Measurements from ENCODE around the gene NNAT.

The NNAT gene

GRCh38 chr20:37529968-37530600, 9.0 kb downstream of the NNAT start:
- no peaks in the 10 kb centered on the region for H3K36me3 ChIP-seq (ENCODE audit: control insufficient read depth, insufficient read depth, low read length)
- WGBS, 2 experiments: 93 to 94% methylated on average over 10 of the region's 10 CpGs
- H3K9me3 ChIP-seq (ENCODE audit: control insufficient read depth, low read length): no peaks in the 10 kb centered on the region
- H3K4me3 ChIP-seq (ENCODE audit: insufficient read depth, low read depth, low read length): no peak overlapping the region
- no peaks in the 10 kb centered on the region for H3K27me3 ChIP-seq (ENCODE audit: control insufficient read depth, insufficient read depth, low read length, poor library complexity, severe bottlenecking)
- H3K27ac ChIP-seq (ENCODE audit: insufficient read depth, low read depth, low read length, poor library complexity, severe bottlenecking): no peak overlapping the region
- H3K4me1 ChIP-seq (ENCODE audit: control insufficient read depth, insufficient read depth, low read length): peaks cover 6% of the 10 kb centered on the region

GRCh38 chr20:37530696-37531095, 9.6 kb downstream of the NNAT start:
- 88 to 91% methylated on average over 2 of the region's 2 CpGs for WGBS, 2 experiments
- peaks cover 4% of the 10 kb centered on the region for H3K4me1 ChIP-seq (ENCODE audit: control insufficient read depth, insufficient read depth, low read length)
- H3K27me3 ChIP-seq (ENCODE audit: control insufficient read depth, insufficient read depth, low read length, poor library complexity, severe bottlenecking): no peaks in the 10 kb centered on the region
- H3K36me3 ChIP-seq (ENCODE audit: control insufficient read depth, insufficient read depth, low read length): no peaks in the 10 kb centered on the region
- no peak overlapping the region for H3K4me3 ChIP-seq (ENCODE audit: insufficient read depth, low read depth, low read length)
- H3K27ac ChIP-seq (ENCODE audit: insufficient read depth, low read depth, low read length, poor library complexity, severe bottlenecking): no peak overlapping the region
- H3K9me3 ChIP-seq (ENCODE audit: control insufficient read depth, low read length): no peaks in the 10 kb centered on the region

- no peaks in the 10 kb centered on the region for H3K9me3 ChIP-seq (ENCODE audit: control insufficient read depth, low read length)
- H3K4me3 ChIP-seq (ENCODE audit: insufficient read depth, low read depth, low read length): no peak overlapping the region
- H3K27ac ChIP-seq (ENCODE audit: insufficient read depth, low read depth, low read length, poor library complexity, severe bottlenecking): no peak overlapping the region
- WGBS, 2 experiments: 92 to 95% methylated on average over 3 of the region's 3 CpGs
- no peaks in the 10 kb centered on the region for H3K4me1 ChIP-seq (ENCODE audit: control insufficient read depth, insufficient read depth, low read length)
- H3K27me3 ChIP-seq (ENCODE audit: control insufficient read depth, insufficient read depth, low read length, poor library complexity, severe bottlenecking): no peaks in the 10 kb centered on the region
- H3K36me3 ChIP-seq (ENCODE audit: control insufficient read depth, insufficient read depth, low read length): no peaks in the 10 kb centered on the region
Measured at GRCh38 chr20:37531856-37532255, 10.8 kb downstream of the NNAT start.

- no peaks in the 10 kb centered on the region for H3K4me1 ChIP-seq (ENCODE audit: control insufficient read depth, insufficient read depth, low read length)
- no peaks in the 10 kb centered on the region for H3K36me3 ChIP-seq (ENCODE audit: control insufficient read depth, insufficient read depth, low read length)
- H3K4me3 ChIP-seq (ENCODE audit: insufficient read depth, low read depth, low read length): no peak overlapping the region
- no peaks in the 10 kb centered on the region for H3K27me3 ChIP-seq (ENCODE audit: control insufficient read depth, insufficient read depth, low read length, poor library complexity, severe bottlenecking)
- 77 to 85% methylated on average over 2 of the region's 2 CpGs for WGBS, 2 experiments
- H3K9me3 ChIP-seq (ENCODE audit: control insufficient read depth, low read length): no peaks in the 10 kb centered on the region
- no peak overlapping the region for H3K27ac ChIP-seq (ENCODE audit: insufficient read depth, low read depth, low read length, poor library complexity, severe bottlenecking)
Measured at GRCh38 chr20:37533154-37533715, 12.2 kb downstream of the NNAT start.

GRCh38 chr20:37534401-37535157, 13.5 kb downstream of the NNAT start:
- WGBS, 2 experiments: 77 to 78% methylated on average over 6 of the region's 6 CpGs
- Histone ChIP-seq H3K4me3 (ENCODE audit: insufficient read depth, low read depth, low read length) (no peak overlapping the region), H3K27ac (ENCODE audit: insufficient read depth, low read depth, low read length, poor library complexity, severe bottlenecking) (no peak overlapping the region), H3K36me3 (ENCODE audit: control insufficient read depth, insufficient read depth, low read length) (no peaks in the 10 kb centered on the region), H3K4me1 (ENCODE audit: control insufficient read depth, insufficient read depth, low read length) (no peaks in the 10 kb centered on the region), H3K27me3 (ENCODE audit: control insufficient read depth, insufficient read depth, low read length, poor library complexity, severe bottlenecking) (no peaks in the 10 kb centered on the region), H3K9me3 (ENCODE audit: control insufficient read depth, low read length) (no peaks in the 10 kb centered on the region)

- 92 to 94% methylated on average over 10 of the region's 10 CpGs for WGBS, 2 experiments
- Histone ChIP-seq H3K4me3 (ENCODE audit: insufficient read depth, low read depth, low read length) (no peak overlapping the region), H3K27me3 (ENCODE audit: control insufficient read depth, insufficient read depth, low read length, poor library complexity, severe bottlenecking) (no peaks in the 10 kb centered on the region), H3K9me3 (ENCODE audit: control insufficient read depth, low read length) (no peaks in the 10 kb centered on the region), H3K36me3 (ENCODE audit: control insufficient read depth, insufficient read depth, low read length) (no peaks in the 10 kb centered on the region), H3K4me1 (ENCODE audit: control insufficient read depth, insufficient read depth, low read length) (no peaks in the 10 kb centered on the region), H3K27ac (ENCODE audit: insufficient read depth, low read depth, low read length, poor library complexity, severe bottlenecking) (no peak overlapping the region)
Measured at GRCh38 chr20:37535443-37536132, 14.5 kb downstream of the NNAT start.

GRCh38 chr20:37537505-37537904, 16.5 kb downstream of the NNAT start:
- Histone ChIP-seq H3K27me3 (ENCODE audit: control insufficient read depth, insufficient read depth, low read length, poor library complexity, severe bottlenecking) (no peaks in the 10 kb centered on the region), H3K9me3 (ENCODE audit: control insufficient read depth, low read length) (no peaks in the 10 kb centered on the region), H3K27ac (ENCODE audit: insufficient read depth, low read depth, low read length, poor library complexity, severe bottlenecking) (no peak overlapping the region), H3K4me1 (ENCODE audit: control insufficient read depth, insufficient read depth, low read length) (no peaks in the 10 kb centered on the region), H3K36me3 (ENCODE audit: control insufficient read depth, insufficient read depth, low read length) (no peaks in the 10 kb centered on the region), H3K4me3 (ENCODE audit: insufficient read depth, low read depth, low read length) (no peak overlapping the region)
- WGBS, 2 experiments: 100% methylated on average over 1 of the region's 1 CpG

GRCh38 chr20:37538003-37538402, 17.0 kb downstream of the NNAT start:
- H3K9me3 ChIP-seq (ENCODE audit: control insufficient read depth, low read length): no peaks in the 10 kb centered on the region
- H3K36me3 ChIP-seq (ENCODE audit: control insufficient read depth, insufficient read depth, low read length): no peaks in the 10 kb centered on the region
- H3K27me3 ChIP-seq (ENCODE audit: control insufficient read depth, insufficient read depth, low read length, poor library complexity, severe bottlenecking): no peaks in the 10 kb centered on the region
- no peak overlapping the region for H3K27ac ChIP-seq (ENCODE audit: insufficient read depth, low read depth, low read length, poor library complexity, severe bottlenecking)
- H3K4me3 ChIP-seq (ENCODE audit: insufficient read depth, low read depth, low read length): no peak overlapping the region
- H3K4me1 ChIP-seq (ENCODE audit: control insufficient read depth, insufficient read depth, low read length): no peaks in the 10 kb centered on the region
- WGBS, 2 experiments: 94 to 95% methylated on average over 4 to 5 of the region's 5 CpGs

- Histone ChIP-seq H3K27me3 (ENCODE audit: control insufficient read depth, insufficient read depth, low read length, poor library complexity, severe bottlenecking) (no peaks in the 10 kb centered on the region), H3K4me3 (ENCODE audit: insufficient read depth, low read depth, low read length) (no peak overlapping the region), H3K9me3 (ENCODE audit: control insufficient read depth, low read length) (no peaks in the 10 kb centered on the region), H3K4me1 (ENCODE audit: control insufficient read depth, insufficient read depth, low read length) (no peaks in the 10 kb centered on the region), H3K36me3 (ENCODE audit: control insufficient read depth, insufficient read depth, low read length) (no peaks in the 10 kb centered on the region), H3K27ac (ENCODE audit: insufficient read depth, low read depth, low read length, poor library complexity, severe bottlenecking) (no peak overlapping the region)
- 88 to 100% methylated on average over 1 to 4 of the region's 4 CpGs for WGBS, 2 experiments
Measured at GRCh38 chr20:37539424-37539823, 18.4 kb downstream of the NNAT start.

GRCh38 chr20:37540001-37540400, 19.0 kb downstream of the NNAT start:
- Histone ChIP-seq H3K4me1 (ENCODE audit: control insufficient read depth, insufficient read depth, low read length) (no peaks in the 10 kb centered on the region), H3K27ac (ENCODE audit: insufficient read depth, low read depth, low read length, poor library complexity, severe bottlenecking) (no peak overlapping the region), H3K9me3 (ENCODE audit: control insufficient read depth, low read length) (no peaks in the 10 kb centered on the region), H3K36me3 (ENCODE audit: control insufficient read depth, insufficient read depth, low read length) (no peaks in the 10 kb centered on the region), H3K27me3 (ENCODE audit: control insufficient read depth, insufficient read depth, low read length, poor library complexity, severe bottlenecking) (no peaks in the 10 kb centered on the region), H3K4me3 (ENCODE audit: insufficient read depth, low read depth, low read length) (no peak overlapping the region)
- WGBS, 2 experiments: 91 to 92% methylated on average over 5 of the region's 5 CpGs

All from ectodermal cell (in vitro differentiated cells).